IMR-90 (cell line): Measurements from ENCODE around the gene PDLIM5. TPM values are rescaled to one million over a fixed set of nuclear protein-coding genes. Genes with fewer than 3 reads are reported as not detected.

ENCODE experiments used
- ATAC-seq: fragments of 200-7000 bp; cut with Tn5 transposase; 2 replicates; pipeline ENCODE4 v1.9.1; 2020; ENCODE audit warnings: low read depth, mild to moderate bottlenecking, moderate library complexity
- BruUV-seq: library from RNA; stranded (reverse); fragments of 400-500 nt; replicated peaks from 2 replicates; lab custom pipeline; 2021; lab: Mats Ljungman, UMichigan
- CTCF ChIA-PET: fragments of 300-600 bp; formaldehyde crosslinking; extraction: SDS; loops from one replicate; lab custom pipeline; 2021; ENCODE audit warnings: antibody characterized with exemption; lab: Yijun Ruan, JAX
- POLR2A ChIA-PET: fragments of 300-600 bp; sonication (Branson Sonifier 250); formaldehyde crosslinking; loops from one replicate; lab custom pipeline; 2022; ENCODE audit warnings: antibody characterized with exemption; ENCODE audit not compliant: unreplicated experiment; lab: Charles Lee
- DNase-seq: peaks from one replicate; pipeline ENCODE4 v3.0.0; 2013
- H2AFZ ChIP-seq: replicated peaks from 2 replicates; pipeline ENCODE3; 2013; ENCODE audit warnings: low read length, mild to moderate bottlenecking; ENCODE audit not compliant: poor library complexity
- H2AK5ac ChIP-seq: 2 replicates; pipeline ENCODE4 v1.6.1; 2013; ENCODE audit warnings: low read depth, low read length, inconsistent platforms
- H2AK9ac ChIP-seq: replicated peaks from 2 replicates; pipeline ENCODE3; 2013; ENCODE audit warnings: mild to moderate bottlenecking, low read depth, low read length, moderate library complexity; ENCODE audit not compliant: poor library complexity
- H2BK120ac ChIP-seq: 2 replicates; pipeline ENCODE4 v1.6.1; 2013; ENCODE audit warnings: low read depth, low read length, inconsistent platforms
- H2BK15ac ChIP-seq: 3 replicates; pipeline ENCODE4 v1.6.1; 2013; ENCODE audit warnings: low read depth, low read length, inconsistent platforms
- H2BK20ac ChIP-seq: 2 replicates; pipeline ENCODE4 v1.6.1; 2013; ENCODE audit warnings: low read depth, mild to moderate bottlenecking, inconsistent platforms, low read length, moderate library complexity
- H2BK5ac ChIP-seq: 2 replicates; pipeline ENCODE4 v1.6.1; 2013; ENCODE audit warnings: mild to moderate bottlenecking, low read depth, low read length, inconsistent platforms; ENCODE audit not compliant: poor library complexity, severe bottlenecking
- H3K14ac ChIP-seq: replicated peaks from 2 replicates; pipeline ENCODE4 v1.6.1; 2013; ENCODE audit warnings: low read depth, low read length, inconsistent platforms
- H3K18ac ChIP-seq: 2 replicates; pipeline ENCODE4 v1.6.1; 2013; ENCODE audit warnings: low read depth, low read length, control low read depth
- H3K23ac ChIP-seq: 2 replicates; pipeline ENCODE4 v1.6.1; 2013; ENCODE audit warnings: low read depth, low read length, inconsistent platforms
- H3K27ac ChIP-seq: 2 replicates; pipeline ENCODE4 v1.5.1; 2013; ENCODE audit warnings: mild to moderate bottlenecking, control low read depth, low read length; ENCODE audit not compliant: insufficient read depth
- H3K27me3 ChIP-seq: 2 replicates; pipeline ENCODE4 v1.6.1; 2013; ENCODE audit warnings: low read length; ENCODE audit not compliant: control insufficient read depth, insufficient read depth
- H3K36me3 ChIP-seq: 2 replicates; pipeline ENCODE4 v1.6.1; 2013; ENCODE audit warnings: low read length, mixed read lengths; ENCODE audit not compliant: control insufficient read depth, insufficient read depth
- H3K4ac ChIP-seq: 2 replicates; pipeline ENCODE4 v1.6.1; 2013; ENCODE audit warnings: low read depth, low read length, inconsistent platforms
- H3K4me1 ChIP-seq: 2 replicates; pipeline ENCODE4 v1.6.1; 2013; ENCODE audit warnings: low read length, mixed read lengths; ENCODE audit not compliant: control insufficient read depth, insufficient read depth
- H3K4me2 ChIP-seq: 2 replicates; pipeline ENCODE4 v1.6.1; 2013; ENCODE audit warnings: low read depth, mild to moderate bottlenecking, control low read depth, low read length, moderate library complexity
- H3K4me3 ChIP-seq: 2 replicates; pipeline ENCODE4 v1.5.1; 2013; ENCODE audit warnings: low read depth, mild to moderate bottlenecking, control low read depth, low read length, moderate library complexity; ENCODE audit not compliant: insufficient read depth
- H3K56ac ChIP-seq: 2 replicates; pipeline ENCODE4 v1.6.1; 2013; ENCODE audit warnings: low read length, inconsistent platforms; ENCODE audit not compliant: insufficient read depth; ENCODE audit errors: extremely low read depth
- H3K79me1 ChIP-seq, 2 experiments: 2 replicates each; pipeline ENCODE4 v1.6.1; 2013; ENCODE audit warnings: low read length in 2 of 2, inconsistent platforms in 1 of 2, low read depth in 1 of 2
- H3K9ac ChIP-seq: 2 replicates; pipeline ENCODE4 v1.6.1; 2013; ENCODE audit warnings: low read depth, low read length, control low read depth
- H3K9me1 ChIP-seq: 2 replicates; pipeline ENCODE4 v1.6.1; 2013; ENCODE audit warnings: low read length, inconsistent platforms; ENCODE audit not compliant: insufficient read depth
- H3K9me3 ChIP-seq: 2 replicates; pipeline ENCODE4 v1.6.1; 2013; ENCODE audit warnings: low read length; ENCODE audit not compliant: control insufficient read depth, insufficient read depth
- H4K20me1 ChIP-seq: 2 replicates; pipeline ENCODE4 v1.6.1; 2013; ENCODE audit warnings: low read length, inconsistent platforms; ENCODE audit not compliant: insufficient read depth
- H4K5ac ChIP-seq: 2 replicates; pipeline ENCODE4 v1.6.1; 2013; ENCODE audit warnings: mild to moderate bottlenecking, low read depth, low read length, control low read depth
- H4K8ac ChIP-seq, 2 experiments: 2 replicates each; pipeline ENCODE4 v1.6.1; 2013; ENCODE audit warnings: low read depth in 2 of 2, low read length in 2 of 2, control low read depth in 1 of 2, inconsistent platforms in 1 of 2
- H4K91ac ChIP-seq: 2 replicates; pipeline ENCODE4 v1.6.1; 2013; ENCODE audit warnings: low read depth, low read length, inconsistent platforms; ENCODE audit not compliant: insufficient read depth
- CTCF ChIP-seq: conservative IDR thresholded peaks from 2 replicates; pipeline ENCODE4 v1.5.1; 2012; ENCODE audit warnings: mild to moderate bottlenecking, low read depth, low read length, improper control_type of control experiment
- ELK1 ChIP-seq: fragments of 150-350 bp; IDR thresholded peaks from 2 replicates; pipeline ENCODE4 v1.6.1; 2016; ENCODE audit warnings: low read depth, mild to moderate bottlenecking, low read length, moderate library complexity, borderline replicate concordance
- FOS ChIP-seq: fragments of 150-350 bp; IDR thresholded peaks from 2 replicates; pipeline ENCODE4 v1.6.1; 2016; ENCODE audit warnings: low read depth, low read length
- SMC3 ChIP-seq: fragments of 150-350 bp; IDR thresholded peaks from 2 replicates; pipeline ENCODE4 v1.6.1; 2016; ENCODE audit warnings: low read depth, mild to moderate bottlenecking, antibody characterized with exemption, low read length, moderate library complexity
- WGBS, 2 experiments: methylation state at CpG; one replicate each; pipeline versions ENCODE4 v1.1.5 to v1.1.7; 2013; ENCODE audit warnings: missing lambda C conversion rate in 2 of 2; ENCODE audit not compliant: insufficient read length in 1 of 2; ENCODE audit errors: extremely low coverage in 2 of 2; 5-methylcytosine and 5-hydroxymethylcytosine counted together
- dilution Hi-C: fragments of 300-500 bp; cut with HindIII; formaldehyde crosslinking; loops from one replicate; pipeline ENCODE4 v1.14.3; 2018; ENCODE audit warnings: low sequenced_read_pairs; ENCODE audit not compliant: unreplicated experiment
- in situ Hi-C: fragments of 300-500 bp; cut with MboI; formaldehyde crosslinking; loops from 3 replicates; pipeline ENCODE4 v1.14.3; 2019; ENCODE audit warnings: low sequenced_read_pairs, inconsistent platforms, mixed read lengths
- intact Hi-C: fragments of 100-400 bp; cut with micrococcal nuclease; formaldehyde crosslinking; loops from 2 replicates; pipeline ENCODE4 v1.10.0; 2022
- polyA plus RNA-seq, 3 experiments: library from polyadenylated mRNA; depleted of rRNA; stranded (reverse); fragments of >200 nt; gene quantifications; 2 replicates each; pipeline ENCODE4 v1.2.3, GENCODE V29; 2012; ENCODE audit warnings: low replicate concordance in 1 of 3
- total RNA-seq: library from RNA; depleted of rRNA; stranded (reverse); fragments of >200 nt; gene quantifications from 2 replicates; pipeline ENCODE4 v1.2.3, GENCODE V29; 2012

PDLIM5 gene
- total and polyA plus RNA-seq, 2 of the 4 experiments (the other 2 are of a cell fraction): 96.5 to 188 TPM

- Histone ChIP-seq H3K14ac (no peak overlapping the region), H2BK120ac (no peak overlapping the region), H2BK5ac (no peak overlapping the region), H3K18ac (no peak overlapping the region), H3K23ac (no peak overlapping the region), H4K20me1 (no peaks in the 10 kb centered on the region), H2AK5ac (no peak overlapping the region), H3K9ac (no peak overlapping the region), H4K8ac (no peak overlapping the region), H4K91ac (no peak overlapping the region), H3K9me3 (peaks cover 11% of the 10 kb centered on the region), H2AFZ (no peak overlapping the region), H3K4me3 (no peak overlapping the region), H3K9me1 (no peaks in the 10 kb centered on the region), H2BK15ac (no peak overlapping the region), H3K4ac (no peak overlapping the region), H3K56ac (no peak overlapping the region), H3K27ac (no peak overlapping the region), H3K4me2 (no peak overlapping the region), H4K5ac (no peak overlapping the region), H3K4me1 (no peaks in the 10 kb centered on the region), H3K36me3 (no peaks in the 10 kb centered on the region), H2BK20ac (no peak overlapping the region), H3K27me3 (no peaks in the 10 kb centered on the region), H3K79me1 (no peaks in the 10 kb centered on the region), H2AK9ac (no peak overlapping the region)
- TF ChIP-seq SMC3 (no peak), FOS (no peak), ELK1 (no peak), CTCF (no peak)
- ATAC-seq (no peak), DNase-seq (no peak)
- ChIA-PET CTCF (interaction anchor here (1.0 to 2.9 kb wide), 2 partner anchors 13 to 23 kb away, joined by 3 to 9 read pairs; no protein-coding TSS in a partner anchor), POLR2A (no interaction called here)
- intact Hi-C loops (no loop called here), in situ Hi-C loops (no loop called here), dilution Hi-C loops (no loop called here)
- no TSS peak for BruUV-seq
- no CpG with 5 or more reads among the region's 6 CpGs for WGBS, 2 experiments
These were observed 21.3 kb upstream of the PDLIM5 start for GRCh38 chr4:94430406-94430805.
